ENCODE results near the gene RNF181.
"Not testable (repeated sequence)": the region's sequence is repeated elsewhere in the genome, so short reads cannot be mapped to it uniquely, and the experiment has no call there.

Gene RNF181

DNA sequence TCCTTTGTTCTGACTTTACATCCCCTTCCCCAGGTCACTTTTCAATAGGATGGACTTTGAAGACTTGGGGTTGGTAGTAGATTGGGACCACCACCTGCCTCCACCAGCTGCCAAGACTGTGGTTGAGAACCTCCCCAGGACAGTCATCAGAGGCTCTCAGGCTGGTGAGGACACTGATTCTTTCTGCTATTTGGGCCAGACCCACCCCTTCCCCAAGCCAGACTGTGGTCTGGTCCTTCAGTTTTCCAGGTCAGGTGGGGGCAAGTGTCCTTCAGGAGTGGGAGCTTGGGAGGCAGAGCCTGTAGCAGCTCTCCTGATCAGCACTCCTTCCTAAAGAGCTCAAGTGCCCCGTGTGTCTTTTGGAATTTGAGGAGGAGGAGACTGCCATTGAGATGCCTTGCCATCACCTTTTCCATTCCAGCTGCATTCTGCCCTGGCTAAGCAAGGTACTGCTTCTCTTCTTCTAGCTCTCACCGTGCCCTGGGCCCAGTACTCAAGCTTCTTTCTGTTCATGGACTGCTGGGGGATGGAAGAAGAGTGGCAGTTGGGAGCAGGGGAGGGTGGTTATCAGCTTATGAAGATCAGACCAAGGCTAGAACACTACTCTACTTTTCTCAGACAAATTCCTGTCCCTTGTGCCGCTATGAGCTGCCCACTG, 1.1 kb downstream of the RNF181 start:
- no peak for DNase-seq

DNA sequence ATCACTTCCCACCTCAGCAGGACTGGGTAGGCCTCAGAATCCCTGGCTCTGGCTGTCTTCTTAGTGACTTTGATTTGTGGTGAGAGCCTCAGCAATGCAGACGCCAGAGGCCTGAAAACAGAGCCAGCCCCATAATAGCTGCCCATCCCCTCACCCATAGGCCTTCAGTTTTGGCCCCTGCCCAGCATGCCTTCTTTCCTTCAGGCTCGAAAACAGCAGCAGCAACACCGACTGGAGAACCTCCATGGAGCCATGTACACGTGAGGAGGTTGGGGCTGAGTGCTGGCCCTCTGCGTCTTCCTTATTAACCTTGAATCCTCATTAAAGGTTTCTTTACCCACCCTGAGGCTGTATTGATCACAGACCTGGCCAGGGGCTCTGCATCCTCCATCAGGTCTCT, 1.7 kb downstream of the RNF181 start:
- no peak for DNase-seq

GRCh38 chr2:85598594-85599340, 3.2 kb downstream of the RNF181 start:
- no peak for DNase-seq

- DNase-seq = no peak
These were observed 4.1 kb downstream of the RNF181 start for GRCh38 chr2:85599468-85600234.

GRCh38 chr2:85600235-85600575, 4.7 kb downstream of the RNF181 start:
- no peak for DNase-seq

- DNase-seq = peak; percentile 49
These were observed 5.6 kb downstream of the RNF181 start for GRCh38 chr2:85600951-85601770.

GRCh38 chr2:85601771-85602475, 6.4 kb downstream of the RNF181 start:
- no peak for DNase-seq

GRCh38 chr2:85602476-85603234, 7.1 kb downstream of the RNF181 start, which contains the start of gene TMEM150A:
Gene TMEM150A, minus strand, starts transcription at chr2:85602698. Its CDS starts 750 bp downstream, at chr2:85601948.
- DNase-seq = peak; percentile 95

GRCh38 chr2:85604133-85604444, 8.5 kb downstream of the RNF181 start:
- DNase-seq = not testable (repeated sequence)

GRCh38 chr2:85604568-85605339, 9.2 kb downstream of the RNF181 start:
- DNase-seq = no peak

- DNase-seq = no peak
These were observed 10.0 kb downstream of the RNF181 start for GRCh38 chr2:85605406-85606115.

- no peak for DNase-seq
These were observed 10.5 kb downstream of the RNF181 start for GRCh38 chr2:85606116-85606455.

- DNase-seq = peak; percentile 52
These were observed 12.0 kb downstream of the RNF181 start for GRCh38 chr2:85607268-85608215.

DNA sequence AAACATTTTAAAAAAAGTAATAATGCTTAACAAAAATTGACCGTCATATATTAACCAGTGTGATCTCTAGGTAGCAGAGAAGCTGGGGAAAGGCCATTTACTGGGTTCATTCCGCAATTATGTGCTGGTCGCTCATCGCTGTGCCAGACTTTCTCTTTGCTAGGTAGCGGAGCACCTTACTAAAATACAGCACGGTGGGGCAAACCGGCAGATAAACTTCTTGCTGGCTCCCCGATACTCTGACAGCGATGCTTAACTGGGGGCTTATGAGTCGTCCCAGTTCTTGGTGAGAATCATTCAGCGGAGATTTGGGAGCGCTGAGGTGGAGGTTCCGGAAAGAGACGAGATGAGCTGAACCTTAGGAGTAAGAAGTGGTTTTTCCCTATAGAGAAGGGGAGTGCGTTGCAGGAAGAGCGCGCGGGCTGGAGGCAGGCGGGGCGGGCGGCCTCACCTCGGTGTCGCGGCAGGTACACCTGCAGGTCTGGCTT, 15.7 kb downstream of the RNF181 start:
- DNase-seq = no peak

GRCh38 chr2:85611705-85612587, 16.4 kb downstream of the RNF181 start, which contains the start of gene C2orf68:
Gene C2orf68, minus strand, starts transcription at chr2:85612066. Its CDS starts 82 bp downstream, at chr2:85611984.
- peak; percentile 96 for DNase-seq

DNA sequence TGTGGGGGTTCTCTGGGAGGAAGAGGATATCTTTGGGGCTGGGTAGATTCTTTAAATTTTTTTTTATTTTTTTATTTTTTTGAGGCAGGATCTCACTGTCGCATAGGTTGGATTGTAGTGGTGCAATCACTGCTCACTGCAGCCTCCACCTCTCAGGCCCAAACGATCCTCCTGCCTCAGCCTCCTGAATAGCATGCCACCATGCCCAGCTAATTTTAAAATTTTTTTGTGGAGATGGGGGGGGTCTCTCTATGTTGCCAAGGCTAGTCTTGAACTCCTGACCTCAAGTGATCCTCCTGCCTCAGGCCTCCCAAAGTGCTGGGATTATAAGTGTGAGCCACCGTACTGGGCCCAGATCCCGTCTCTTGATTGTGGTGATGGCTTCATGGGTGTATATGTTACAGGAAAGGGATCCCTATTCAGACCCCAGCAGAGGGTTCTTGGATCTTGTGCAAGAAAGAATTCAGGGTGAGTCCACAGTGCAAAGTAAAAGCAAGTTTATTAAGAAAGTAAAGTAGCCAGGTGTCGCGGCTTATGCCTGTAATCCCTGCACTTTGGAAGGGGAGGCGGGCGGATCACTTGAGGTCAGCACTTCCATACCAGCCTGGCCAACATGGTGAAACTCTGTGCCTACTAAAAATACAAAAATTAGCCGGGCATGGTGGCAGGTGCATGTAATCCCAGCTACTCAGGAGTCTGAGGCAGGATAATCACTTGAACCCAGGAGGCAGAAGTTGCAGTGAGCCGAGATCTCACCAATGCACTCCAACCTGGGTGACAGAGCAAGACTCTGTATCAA, 18.4 kb downstream of the RNF181 start:
- DNase-seq = no peak

GRCh38 chr2:85614757-85615156, 19.2 kb downstream of the RNF181 start:
- peak; percentile 45 for DNase-seq

Measured in islet precursor cell (in vitro differentiated cells).